HepG2 (cell line): ENCODE results near the gene CES3. TPM values are rescaled to one million over a fixed set of nuclear protein-coding genes. Genes with fewer than 3 reads are reported as not detected.

Experiments used
- HHEX ChIP-seq: IDR thresholded peaks from 2 replicates; pipeline ENCODE4 v1.6.1; 2016; ENCODE audit warnings: control low read depth
- KDM4B ChIP-seq: sonication (generic); formaldehyde crosslinking; IDR thresholded peaks from 2 replicates; pipeline ENCODE4 v1.4.0; 2020; ENCODE audit warnings: missing genetic modification reagents
- SIX1 ChIP-seq: sonication (generic); formaldehyde crosslinking; IDR thresholded peaks from 2 replicates; pipeline ENCODE4 v1.4.0; 2020; ENCODE audit warnings: missing genetic modification reagents, borderline replicate concordance
- SNAI1 ChIP-seq: sonication (generic); formaldehyde crosslinking; IDR thresholded peaks from 2 replicates; pipeline ENCODE4 v1.5.0; 2020; ENCODE audit warnings: mild to moderate bottlenecking, missing genetic modification reagents, borderline replicate concordance
- XRCC5 ChIP-seq: fragments of 200-400 bp; formaldehyde crosslinking; optimal IDR thresholded peaks from 2 replicates; pipeline ENCODE3; 2017; ENCODE audit warnings: mild to moderate bottlenecking, low read length
- ZBTB46 ChIP-seq: sonication (generic); formaldehyde crosslinking; IDR thresholded peaks from 2 replicates; pipeline ENCODE4 v1.4.0; 2020; ENCODE audit warnings: mild to moderate bottlenecking, missing genetic modification reagents, borderline replicate concordance
- ZNF235 ChIP-seq: sonication (generic); formaldehyde crosslinking; IDR thresholded peaks from 2 replicates; pipeline ENCODE4 v1.8.1; 2023; ENCODE audit warnings: mild to moderate bottlenecking, missing genetic modification reagents, borderline replicate concordance
- ZNF276 ChIP-seq: sonication (generic); formaldehyde crosslinking; IDR thresholded peaks from 2 replicates; pipeline ENCODE4 v1.4.0; 2020; ENCODE audit warnings: mild to moderate bottlenecking, low read depth, missing genetic modification reagents
- ZNF30 ChIP-seq: sonication (generic); formaldehyde crosslinking; IDR thresholded peaks from 2 replicates; pipeline ENCODE4 v1.5.0; 2020; ENCODE audit warnings: mild to moderate bottlenecking, missing genetic modification reagents
- ZNF460 ChIP-seq: sonication (generic); formaldehyde crosslinking; IDR thresholded peaks from 2 replicates; pipeline ENCODE4 v1.5.1; 2020; ENCODE audit warnings: missing genetic modification reagents, mild to moderate bottlenecking, borderline replicate concordance
- ZNF614 ChIP-seq: IDR thresholded peaks from 2 replicates; pipeline ENCODE4 v1.6.1; 2018; ENCODE audit warnings: missing biosample characterization, missing genetic modification reagents, inconsistent platforms, borderline replicate concordance
- ZNF782 ChIP-seq: sonication (generic); formaldehyde crosslinking; IDR thresholded peaks from 2 replicates; pipeline ENCODE4 v1.4.0; 2020; ENCODE audit warnings: missing genetic modification reagents, mild to moderate bottlenecking, borderline replicate concordance
- polyA plus RNA-seq, 8 experiments: library from polyadenylated mRNA; depleted of rRNA in 3 of 8; stranded (reverse) in 7 of 8; unstranded in 1 of 8; fragments of >200 nt; fragmentation: Illumina TruSeq in 4 of 8; extraction: Trizol in 4 of 8; gene quantifications; 2 replicates each; pipeline versions ENCODE4 v1.2.1 to v1.2.3, GENCODE V29; 2011 to 2016; ENCODE audit warnings: low read depth in 4 of 8, missing spikeins in 1 of 8, mixed read lengths in 1 of 8; ENCODE audit not compliant: insufficient read depth in 1 of 8
- total RNA-seq, 5 experiments: library from RNA; depleted of rRNA; stranded (reverse); fragments of >200 nt; fragmentation: Illumina TruSeq; extraction: Trizol; gene quantifications; 2 replicates each; pipeline ENCODE4 v1.2.3, GENCODE V29; 2016; ENCODE audit warnings: low read depth in 1 of 5
- TF ChIP-seq, protein P1 (sequence below), 2 experiments: sonication (generic) in 1 of 2; formaldehyde crosslinking in 1 of 2; IDR thresholded peaks; 2 replicates each; pipeline versions ENCODE4 v1.5.1 to v1.6.1; 2011 to 2020; ENCODE audit warnings: borderline replicate concordance in 1 of 2, low read depth in 1 of 2, low read length in 1 of 2, mild to moderate bottlenecking in 1 of 2, missing genetic modification reagents in 1 of 2, moderate library complexity in 1 of 2
- TF ChIP-seq, protein P2 (sequence below): sonication (generic); formaldehyde crosslinking; conservative IDR thresholded peaks from 2 replicates; pipeline ENCODE4 v1.4.0; 2020; ENCODE audit warnings: missing genetic modification reagents
- TF ChIP-seq, protein P3 (sequence below): sonication (generic); formaldehyde crosslinking; IDR thresholded peaks from 2 replicates; pipeline ENCODE4 v1.8.0; 2022; ENCODE audit warnings: missing genetic modification reagents, low read depth, mild to moderate bottlenecking, borderline replicate concordance
- TF ChIP-seq, protein P4 (sequence below): sonication (generic); formaldehyde crosslinking; IDR thresholded peaks from 2 replicates; pipeline ENCODE4 v1.4.0; 2020; ENCODE audit warnings: missing genetic modification reagents

Gene CES3
- total and polyA plus RNA-seq, 2 of the 13 experiments (the other 11 are each of a cell fraction or from before 2014, with no cell fraction given) = 6.6 to 17.4 TPM

GRCh38 chr16:66954097-66954659 lies 6.9 kb upstream of the CES3 start (continued):
- TF ChIP-seq ZNF614 = peak; percentile 84
- 0 out of 2 replicates have a peak, but pooled peaks have one; percentile 29 for TF ChIP-seq KDM4B (CRISPR knock-in tag)
- no peak for TF ChIP-seq ZNF276
- TF ChIP-seq ZNF235 (CRISPR knock-in tag) = no peak
- no peak for TF ChIP-seq ZNF782 (CRISPR knock-in tag)
- no peak for TF ChIP-seq ZNF460 (CRISPR knock-in tag)
- no peak for TF ChIP-seq ZNF30 (CRISPR knock-in tag)
- TF ChIP-seq XRCC5 = peak; percentile 66
- TF ChIP-seq SNAI1 = no peak
- TF ChIP-seq ZBTB46 (CRISPR knock-in tag) = no peak
- TF ChIP-seq, protein P1, sequence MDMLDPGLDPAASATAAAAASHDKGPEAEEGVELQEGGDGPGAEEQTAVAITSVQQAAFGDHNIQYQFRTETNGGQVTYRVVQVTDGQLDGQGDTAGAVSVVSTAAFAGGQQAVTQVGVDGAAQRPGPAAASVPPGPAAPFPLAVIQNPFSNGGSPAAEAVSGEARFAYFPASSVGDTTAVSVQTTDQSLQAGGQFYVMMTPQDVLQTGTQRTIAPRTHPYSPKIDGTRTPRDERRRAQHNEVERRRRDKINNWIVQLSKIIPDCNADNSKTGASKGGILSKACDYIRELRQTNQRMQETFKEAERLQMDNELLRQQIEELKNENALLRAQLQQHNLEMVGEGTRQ (IDR thresholded peaks at IDR 0.05; ENCODE audit: low read depth, low read length) = no peak
- TF ChIP-seq, protein P1 (CRISPR knock-in tag; IDR thresholded peaks at IDR 0.05; ENCODE audit: borderline replicate concordance) = no peak
- TF ChIP-seq, protein P2, sequence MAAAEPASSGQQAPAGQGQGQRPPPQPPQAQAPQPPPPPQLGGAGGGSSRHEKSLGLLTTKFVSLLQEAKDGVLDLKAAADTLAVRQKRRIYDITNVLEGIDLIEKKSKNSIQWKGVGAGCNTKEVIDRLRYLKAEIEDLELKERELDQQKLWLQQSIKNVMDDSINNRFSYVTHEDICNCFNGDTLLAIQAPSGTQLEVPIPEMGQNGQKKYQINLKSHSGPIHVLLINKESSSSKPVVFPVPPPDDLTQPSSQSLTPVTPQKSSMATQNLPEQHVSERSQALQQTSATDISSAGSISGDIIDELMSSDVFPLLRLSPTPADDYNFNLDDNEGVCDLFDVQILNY (CRISPR knock-in tag) = no peak
- TF ChIP-seq SIX1 (CRISPR knock-in tag) = no peak
- TF ChIP-seq, protein P3, sequence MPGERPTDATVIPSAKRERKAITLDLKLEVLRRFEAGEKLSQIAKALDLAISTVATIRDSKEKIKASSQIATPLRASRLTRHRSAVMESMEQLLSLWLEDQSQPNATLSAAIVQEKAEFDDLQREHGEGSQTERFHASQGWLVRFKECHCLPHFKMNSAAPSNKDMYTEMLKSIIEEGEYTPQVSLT (CRISPR knock-in tag) = no peak
- TF ChIP-seq, protein P4, sequence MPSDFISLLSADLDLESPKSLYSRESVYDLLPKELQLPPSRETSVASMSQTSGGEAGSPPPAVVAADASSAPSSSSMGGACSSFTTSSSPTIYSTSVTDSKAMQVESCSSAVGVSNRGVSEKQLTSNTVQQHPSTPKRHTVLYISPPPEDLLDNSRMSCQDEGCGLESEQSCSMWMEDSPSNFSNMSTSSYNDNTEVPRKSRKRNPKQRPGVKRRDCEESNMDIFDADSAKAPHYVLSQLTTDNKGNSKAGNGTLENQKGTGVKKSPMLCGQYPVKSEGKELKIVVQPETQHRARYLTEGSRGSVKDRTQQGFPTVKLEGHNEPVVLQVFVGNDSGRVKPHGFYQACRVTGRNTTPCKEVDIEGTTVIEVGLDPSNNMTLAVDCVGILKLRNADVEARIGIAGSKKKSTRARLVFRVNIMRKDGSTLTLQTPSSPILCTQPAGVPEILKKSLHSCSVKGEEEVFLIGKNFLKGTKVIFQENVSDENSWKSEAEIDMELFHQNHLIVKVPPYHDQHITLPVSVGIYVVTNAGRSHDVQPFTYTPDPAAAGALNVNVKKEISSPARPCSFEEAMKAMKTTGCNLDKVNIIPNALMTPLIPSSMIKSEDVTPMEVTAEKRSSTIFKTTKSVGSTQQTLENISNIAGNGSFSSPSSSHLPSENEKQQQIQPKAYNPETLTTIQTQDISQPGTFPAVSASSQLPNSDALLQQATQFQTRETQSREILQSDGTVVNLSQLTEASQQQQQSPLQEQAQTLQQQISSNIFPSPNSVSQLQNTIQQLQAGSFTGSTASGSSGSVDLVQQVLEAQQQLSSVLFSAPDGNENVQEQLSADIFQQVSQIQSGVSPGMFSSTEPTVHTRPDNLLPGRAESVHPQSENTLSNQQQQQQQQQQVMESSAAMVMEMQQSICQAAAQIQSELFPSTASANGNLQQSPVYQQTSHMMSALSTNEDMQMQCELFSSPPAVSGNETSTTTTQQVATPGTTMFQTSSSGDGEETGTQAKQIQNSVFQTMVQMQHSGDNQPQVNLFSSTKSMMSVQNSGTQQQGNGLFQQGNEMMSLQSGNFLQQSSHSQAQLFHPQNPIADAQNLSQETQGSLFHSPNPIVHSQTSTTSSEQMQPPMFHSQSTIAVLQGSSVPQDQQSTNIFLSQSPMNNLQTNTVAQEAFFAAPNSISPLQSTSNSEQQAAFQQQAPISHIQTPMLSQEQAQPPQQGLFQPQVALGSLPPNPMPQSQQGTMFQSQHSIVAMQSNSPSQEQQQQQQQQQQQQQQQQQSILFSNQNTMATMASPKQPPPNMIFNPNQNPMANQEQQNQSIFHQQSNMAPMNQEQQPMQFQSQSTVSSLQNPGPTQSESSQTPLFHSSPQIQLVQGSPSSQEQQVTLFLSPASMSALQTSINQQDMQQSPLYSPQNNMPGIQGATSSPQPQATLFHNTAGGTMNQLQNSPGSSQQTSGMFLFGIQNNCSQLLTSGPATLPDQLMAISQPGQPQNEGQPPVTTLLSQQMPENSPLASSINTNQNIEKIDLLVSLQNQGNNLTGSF (CRISPR knock-in tag) = no peak
- no peak for TF ChIP-seq HHEX (CRISPR knock-in tag)
